Peyer's patch (tissue), 4 donors: ENCODE data around the gene AKNA. TPM values are rescaled to one million over a fixed set of nuclear protein-coding genes. Genes with fewer than 3 reads are reported as not detected.

Experiments
- DNase-seq, 3 donors: peaks; one replicate each; pipeline ENCODE4 v3.0.0-alpha.2; 2017 to 2019
- H3K27ac ChIP-seq, 4 donors: fragments of 200-600 bp; sonication (generic); one replicate each; pipeline ENCODE4 v1.5.1; 2016 to 2019
- H3K27me3 ChIP-seq, 2 donors: fragments of 200-600 bp; sonication (generic); one replicate each; pipeline ENCODE4 v1.5.1; 2019
- H3K36me3 ChIP-seq, 3 donors: fragments of 200-600 bp; sonication (generic); one replicate each; pipeline ENCODE4 v1.5.1; 2016 to 2019
- H3K4me1 ChIP-seq, 4 donors: fragments of 200-600 bp; sonication (generic); one replicate each; pipeline ENCODE4 v1.5.1; 2016 to 2019
- H3K4me3 ChIP-seq, 4 donors: fragments of 200-600 bp; sonication (generic); 1 replicate in 3 of 4; 2 replicates in 1 of 4; pipeline ENCODE4 v1.5.1; 2016 to 2019; ENCODE audit warnings: mild to moderate bottlenecking in 1 of 4
- H3K9me3 ChIP-seq, 4 donors: fragments of 200-600 bp; sonication (generic); one replicate each; pipeline ENCODE4 v1.5.1; 2016 to 2019; ENCODE audit warnings: mild to moderate bottlenecking in 1 of 4
- CTCF ChIP-seq, 6 experiments: fragments of 450-650 bp in 4 of 6; fragments of 200-600 bp in 2 of 6; sonication (generic) in 1 of 6; IDR thresholded peaks; one replicate each; pipeline ENCODE4 v1.5.1; 2017 to 2019; ENCODE audit warnings: antibody characterized with exemption in 6 of 6, mild to moderate bottlenecking in 3 of 6, moderate library complexity in 1 of 6
- POLR2A ChIP-seq, 2 donors: fragments of 450-650 bp; IDR thresholded peaks; one replicate each; pipeline ENCODE4 v1.5.1; 2017; ENCODE audit warnings: antibody characterized with exemption in 2 of 2, mild to moderate bottlenecking in 2 of 2, moderate library complexity in 2 of 2
- total RNA-seq, 4 donors: library from RNA; depleted of rRNA; stranded (reverse); fragments of >200 nt; gene quantifications; one replicate each; pipeline ENCODE4 v1.1.0, GENCODE V29; 2016

AKNA gene
- total RNA-seq, 4 donors from 2014 or later = 41.7 to 174 (median 75.0) TPM

- peak in 1 of 3 donors; percentile 40 for DNase-seq
- H3K27ac ChIP-seq = peak overlapping the region in 2 of 4 donors; percentile 0 to 94
- no peak overlapping the region for H3K4me3 ChIP-seq
- peaks cover 0 to 60% (median 5%) of the 10 kb centered on the region in 3 donors for H3K36me3 ChIP-seq
- no peaks in the 10 kb centered on the region for H3K27me3 ChIP-seq
- no peaks in the 10 kb centered on the region for H3K9me3 ChIP-seq
- H3K4me1 ChIP-seq = peaks cover 0 to 43% (median 24%) of the 10 kb centered on the region in 4 donors
- no peak for TF ChIP-seq CTCF (IDR thresholded peaks at IDR 0.05)
- no peak for TF ChIP-seq POLR2A (IDR thresholded peaks at IDR 0.05)
These were observed 9.8 kb downstream of the AKNA start for GRCh38 chr9:114378016-114378415.

- H3K9me3 ChIP-seq = no peaks in the 10 kb centered on the region
- DNase-seq = peak in 1 of 3 donors; percentile 40
- H3K4me3 ChIP-seq = no peak overlapping the region
- no peak for TF ChIP-seq POLR2A (IDR thresholded peaks at IDR 0.05)
- no peak for TF ChIP-seq CTCF (IDR thresholded peaks at IDR 0.05)
- no peaks in the 10 kb centered on the region for H3K27me3 ChIP-seq
- H3K36me3 ChIP-seq = peaks cover 0 to 67% (median 5%) of the 10 kb centered on the region in 3 donors
- peaks cover 0 to 40% (median 20%) of the 10 kb centered on the region in 4 donors for H3K4me1 ChIP-seq
- peak overlapping the region in 3 of 4 donors; percentile 32 to 94 (median 42) for H3K27ac ChIP-seq
These were observed 11.0 kb downstream of the AKNA start for GRCh38 chr9:114376586-114377445.

GRCh38 chr9:114375386-114376175 lies 12.2 kb downstream of the AKNA start:
- Histone ChIP-seq H3K27ac (peak overlapping the region in 3 of 4 donors; percentile 15 to 94 (median 42)), H3K36me3 (peaks cover 0 to 60% (median 5%) of the 10 kb centered on the region in 3 donors), H3K4me1 (peaks cover 0 to 52% (median 27%) of the 10 kb centered on the region in 4 donors)

GRCh38 chr9:114374936-114375335 lies 12.8 kb downstream of the AKNA start:
- H3K36me3 ChIP-seq = peaks cover 0 to 55% (median 5%) of the 10 kb centered on the region in 3 donors

More at GRCh38 chr9:114375386-114376175, 12.2 kb downstream of the AKNA start:
- Histone ChIP-seq H3K27me3 (no peaks in the 10 kb centered on the region), H3K9me3 (no peaks in the 10 kb centered on the region), H3K4me3 (no peak overlapping the region)
- no peak for TF ChIP-seq POLR2A (IDR thresholded peaks at IDR 0.05)
- TF ChIP-seq CTCF (IDR thresholded peaks at IDR 0.05) = no peak
- peak in 1 of 3 donors; percentile 24 for DNase-seq

More at GRCh38 chr9:114374936-114375335, 12.8 kb downstream of the AKNA start:
- DNase-seq = peak in 1 of 3 donors; percentile 23
- peaks cover 0 to 52% (median 31%) of the 10 kb centered on the region in 4 donors for H3K4me1 ChIP-seq
- H3K9me3 ChIP-seq = no peaks in the 10 kb centered on the region
- TF ChIP-seq CTCF (IDR thresholded peaks at IDR 0.05) (no peak), POLR2A (IDR thresholded peaks at IDR 0.05) (no peak)
- H3K4me3 ChIP-seq = no peak overlapping the region
- H3K27me3 ChIP-seq = no peaks in the 10 kb centered on the region
- peak overlapping the region in 1 of 4 donors; percentile 94 for H3K27ac ChIP-seq
